GM12875 (cell line): ENCODE results near the gene KDM4B.

Experiments used
- H3K4me3 ChIP-seq: one replicate; pipeline ENCODE4 v1.5.1; 2011; ENCODE audit warnings: low read depth, low read length, control low read depth
- CTCF ChIP-seq: IDR thresholded peaks from 2 replicates; pipeline ENCODE4 v1.5.1; 2011; ENCODE audit warnings: low read depth, mild to moderate bottlenecking, control low read depth, inconsistent platforms, low read length, moderate library complexity, borderline replicate concordance; ENCODE audit not compliant: insufficient read depth

The KDM4B gene

GRCh38 chr19:5128251-5128935, 159.5 kb downstream of the KDM4B start:
- TF ChIP-seq CTCF = no peak
- H3K4me3 ChIP-seq = no peak overlapping the region

- no peak for TF ChIP-seq CTCF
- no peak overlapping the region for H3K4me3 ChIP-seq
Measured at GRCh38 chr19:5128936-5129389, 160.1 kb downstream of the KDM4B start.

GRCh38 chr19:5129691-5130090, 160.8 kb downstream of the KDM4B start:
- H3K4me3 ChIP-seq = peak overlapping the region; percentile 69
- TF ChIP-seq CTCF = no peak

- no peak for TF ChIP-seq CTCF
- H3K4me3 ChIP-seq = peak overlapping the region; percentile 69
Measured at GRCh38 chr19:5130371-5131030, 161.6 kb downstream of the KDM4B start.

- TF ChIP-seq CTCF = peak; percentile 34
- H3K4me3 ChIP-seq = peak overlapping the region; percentile 69
Measured at GRCh38 chr19:5131031-5131505, 162.2 kb downstream of the KDM4B start.

- H3K4me3 ChIP-seq = peak overlapping the region; percentile 69
- TF ChIP-seq CTCF = no peak
Measured at GRCh38 chr19:5131506-5132205, 162.7 kb downstream of the KDM4B start.
